SK-N-SH treated with all-trans-retinoic acid at 6 μM for 48 hours (cell line): ENCODE measurements around the gene TMEM63A.

Experiments used
- ATAC-seq: fragments of 200-7000 bp; cut with Tn5 transposase; 3 replicates; pipeline ENCODE4 v1.9.1; 2020; ENCODE audit warnings: mild to moderate bottlenecking, moderate library complexity
- BACH2 ChIP-seq: fragments of 250-450 bp; sonication (Bioruptor Pico); IDR thresholded peaks from 2 replicates; pipeline ENCODE4 v1.9.0; 2021; ENCODE audit warnings: mild to moderate bottlenecking, borderline replicate concordance
- CREB5 ChIP-seq: fragments of 250-450 bp; sonication (Bioruptor Pico); IDR thresholded peaks from 2 replicates; pipeline ENCODE4 v1.5.1; 2020; ENCODE audit warnings: low read depth, mild to moderate bottlenecking, moderate library complexity
- CSDC2 ChIP-seq: fragments of 250-450 bp; sonication (Bioruptor Pico); IDR thresholded peaks from 2 replicates; pipeline ENCODE4 v1.5.0; 2020; ENCODE audit warnings: mild to moderate bottlenecking, moderate library complexity
- CSRNP3 ChIP-seq: fragments of 250-450 bp; sonication (Bioruptor Pico); IDR thresholded peaks from 2 replicates; pipeline ENCODE4 v1.5.1; 2021; ENCODE audit warnings: mild to moderate bottlenecking, moderate library complexity
- ESRRG ChIP-seq: fragments of 250-450 bp; sonication (Bioruptor Pico); IDR thresholded peaks from 2 replicates; pipeline ENCODE4 v1.6.1; 2021; ENCODE audit warnings: mild to moderate bottlenecking
- ISL1 ChIP-seq: fragments of 250-450 bp; sonication (Bioruptor Pico); IDR thresholded peaks from 2 replicates; pipeline ENCODE4 v2.1.2; 2022; ENCODE audit warnings: mild to moderate bottlenecking, moderate library complexity
- PPARA ChIP-seq: fragments of 250-450 bp; sonication (Bioruptor Pico); IDR thresholded peaks from 2 replicates; pipeline ENCODE4 v1.5.0; 2020; ENCODE audit warnings: mild to moderate bottlenecking, borderline replicate concordance
- RARB ChIP-seq: fragments of 250-450 bp; sonication (Bioruptor Pico); IDR thresholded peaks from 2 replicates; pipeline ENCODE4 v1.8.0; 2021; ENCODE audit warnings: mild to moderate bottlenecking, moderate library complexity
- SNAI2 ChIP-seq: fragments of 250-450 bp; sonication (Bioruptor Pico); IDR thresholded peaks from 2 replicates; pipeline ENCODE4 v1.5.0; 2020; ENCODE audit warnings: mild to moderate bottlenecking, moderate library complexity
- TCF4 ChIP-seq: fragments of 250-450 bp; sonication (Bioruptor Pico); IDR thresholded peaks from 2 replicates; pipeline ENCODE4 v1.8.0; 2021; ENCODE audit warnings: mild to moderate bottlenecking, moderate library complexity, borderline replicate concordance
- TOX ChIP-seq: fragments of 250-450 bp; sonication (Bioruptor Pico); IDR thresholded peaks from 2 replicates; pipeline ENCODE4 v1.8.0; 2021; ENCODE audit warnings: mild to moderate bottlenecking, moderate library complexity, borderline replicate concordance
- TSHZ2 ChIP-seq: fragments of 250-450 bp; sonication (Bioruptor Pico); IDR thresholded peaks from 2 replicates; pipeline ENCODE4 v1.5.0; 2020; ENCODE audit warnings: mild to moderate bottlenecking, moderate library complexity
- ZC3H10 ChIP-seq: fragments of 250-450 bp; sonication (Bioruptor Pico); IDR thresholded peaks from 2 replicates; pipeline ENCODE4 v1.5.1; 2021; ENCODE audit warnings: mild to moderate bottlenecking, moderate library complexity
- ZFP3 ChIP-seq: fragments of 250-450 bp; sonication (Bioruptor Pico); IDR thresholded peaks from 2 replicates; pipeline ENCODE4 v1.5.0; 2020; ENCODE audit warnings: mild to moderate bottlenecking, moderate library complexity
- ZFP30 ChIP-seq: fragments of 450-650 bp; formaldehyde crosslinking; IDR thresholded peaks from 2 replicates; pipeline ENCODE4 v1.5.0; 2022; ENCODE audit warnings: mild to moderate bottlenecking, moderate library complexity
- ZNF565 ChIP-seq: fragments of 450-650 bp; formaldehyde crosslinking; conservative IDR thresholded peaks from 2 replicates; pipeline ENCODE4 v1.5.0; 2020; ENCODE audit warnings: low read depth, mild to moderate bottlenecking, moderate library complexity
- ZNF8 ChIP-seq: fragments of 450-650 bp; formaldehyde crosslinking; IDR thresholded peaks from 2 replicates; pipeline ENCODE4 v1.5.0; 2020; ENCODE audit warnings: mild to moderate bottlenecking, moderate library complexity
- TF ChIP-seq, protein P1 (sequence below): fragments of 250-450 bp; sonication (Bioruptor Pico); IDR thresholded peaks from 2 replicates; pipeline ENCODE4 v1.8.0; 2020; ENCODE audit warnings: mild to moderate bottlenecking, moderate library complexity, borderline replicate concordance
- TF ChIP-seq, protein P2 (sequence below): fragments of 250-450 bp; sonication (Bioruptor Pico); IDR thresholded peaks from 2 replicates; pipeline ENCODE4 v1.8.0; 2021; ENCODE audit warnings: low read depth, mild to moderate bottlenecking, moderate library complexity, borderline replicate concordance

Gene TMEM63A

GRCh38 chr1:225897595-225898514 is 15.7 kb upstream of the TMEM63A start:
- no peak for TF ChIP-seq RARB (CRISPR knock-in tag)
- TF ChIP-seq, protein P1, sequence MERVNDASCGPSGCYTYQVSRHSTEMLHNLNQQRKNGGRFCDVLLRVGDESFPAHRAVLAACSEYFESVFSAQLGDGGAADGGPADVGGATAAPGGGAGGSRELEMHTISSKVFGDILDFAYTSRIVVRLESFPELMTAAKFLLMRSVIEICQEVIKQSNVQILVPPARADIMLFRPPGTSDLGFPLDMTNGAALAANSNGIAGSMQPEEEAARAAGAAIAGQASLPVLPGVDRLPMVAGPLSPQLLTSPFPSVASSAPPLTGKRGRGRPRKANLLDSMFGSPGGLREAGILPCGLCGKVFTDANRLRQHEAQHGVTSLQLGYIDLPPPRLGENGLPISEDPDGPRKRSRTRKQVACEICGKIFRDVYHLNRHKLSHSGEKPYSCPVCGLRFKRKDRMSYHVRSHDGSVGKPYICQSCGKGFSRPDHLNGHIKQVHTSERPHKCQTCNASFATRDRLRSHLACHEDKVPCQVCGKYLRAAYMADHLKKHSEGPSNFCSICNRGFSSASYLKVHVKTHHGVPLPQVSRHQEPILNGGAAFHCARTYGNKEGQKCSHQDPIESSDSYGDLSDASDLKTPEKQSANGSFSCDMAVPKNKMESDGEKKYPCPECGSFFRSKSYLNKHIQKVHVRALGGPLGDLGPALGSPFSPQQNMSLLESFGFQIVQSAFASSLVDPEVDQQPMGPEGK (CRISPR knock-in tag): no peak
- no peak for TF ChIP-seq ZC3H10
- TF ChIP-seq TOX (CRISPR knock-in tag): no peak
- TF ChIP-seq BACH2 (CRISPR knock-in tag): no peak
- TF ChIP-seq, protein P2, sequence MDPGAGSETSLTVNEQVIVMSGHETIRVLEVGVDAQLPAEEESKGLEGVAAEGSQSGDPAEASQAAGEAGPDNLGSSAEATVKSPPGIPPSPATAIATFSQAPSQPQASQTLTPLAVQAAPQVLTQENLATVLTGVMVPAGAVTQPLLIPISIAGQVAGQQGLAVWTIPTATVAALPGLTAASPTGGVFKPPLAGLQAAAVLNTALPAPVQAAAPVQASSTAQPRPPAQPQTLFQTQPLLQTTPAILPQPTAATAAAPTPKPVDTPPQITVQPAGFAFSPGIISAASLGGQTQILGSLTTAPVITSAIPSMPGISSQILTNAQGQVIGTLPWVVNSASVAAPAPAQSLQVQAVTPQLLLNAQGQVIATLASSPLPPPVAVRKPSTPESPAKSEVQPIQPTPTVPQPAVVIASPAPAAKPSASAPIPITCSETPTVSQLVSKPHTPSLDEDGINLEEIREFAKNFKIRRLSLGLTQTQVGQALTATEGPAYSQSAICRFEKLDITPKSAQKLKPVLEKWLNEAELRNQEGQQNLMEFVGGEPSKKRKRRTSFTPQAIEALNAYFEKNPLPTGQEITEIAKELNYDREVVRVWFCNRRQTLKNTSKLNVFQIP (CRISPR knock-in tag): no peak

GRCh38 chr1:225896937-225897549 is 14.9 kb upstream of the TMEM63A start:
- TF ChIP-seq PPARA (CRISPR knock-in tag) (no peak), BACH2 (CRISPR knock-in tag) (no peak), ZNF8 (CRISPR knock-in tag) (no peak), CREB5 (CRISPR knock-in tag) (no peak), CSDC2 (CRISPR knock-in tag) (no peak), CSRNP3 (CRISPR knock-in tag) (no peak), ISL1 (CRISPR knock-in tag) (no peak), ZFP3 (CRISPR knock-in tag) (no peak)
- TF ChIP-seq, protein P2 (CRISPR knock-in tag): no peak
- ATAC-seq: peak; percentile 48

More at GRCh38 chr1:225897595-225898514, 15.7 kb upstream of the TMEM63A start:
- no peak; the same call in 2 of the 3 replicates for ATAC-seq

DNA sequence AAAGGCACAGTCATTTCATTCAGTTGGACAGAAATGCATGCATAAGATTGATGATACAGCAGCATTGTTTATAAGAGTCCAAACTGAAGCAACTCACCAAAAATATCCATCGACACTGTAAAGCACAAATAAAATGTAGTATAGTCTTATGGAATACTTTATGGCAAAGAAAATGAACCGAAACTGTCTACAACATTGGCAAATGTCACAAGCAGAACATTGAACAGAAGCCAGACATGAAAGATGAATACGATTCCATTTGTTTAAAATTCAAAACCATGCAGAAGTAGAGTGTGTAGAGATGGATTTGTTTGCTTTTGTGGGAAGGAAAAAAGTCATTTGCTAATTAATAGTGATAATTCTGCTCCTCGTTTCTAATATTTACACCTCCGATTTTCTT is 14.3 kb upstream of the TMEM63A start:
- no peak for ATAC-seq
- no peak for TF ChIP-seq SNAI2 (CRISPR knock-in tag)
- TF ChIP-seq ZFP3 (CRISPR knock-in tag): no peak
- no peak for TF ChIP-seq TSHZ2 (CRISPR knock-in tag)
- no peak for TF ChIP-seq CSDC2 (CRISPR knock-in tag)
- no peak for TF ChIP-seq TCF4 (CRISPR knock-in tag)
- no peak for TF ChIP-seq ZC3H10
- TF ChIP-seq ZNF8 (CRISPR knock-in tag): no peak
- TF ChIP-seq, protein P1 (CRISPR knock-in tag): no peak
- TF ChIP-seq ZNF565: no peak
- TF ChIP-seq, protein P2 (CRISPR knock-in tag): no peak
- no peak for TF ChIP-seq ESRRG
- no peak for TF ChIP-seq ZFP30 (CRISPR knock-in tag)
